ENCODE data around the gene INAFM2.
A peak's percentile ranks its signal among the peaks of the same experiment; 100 is the strongest.

INAFM2 gene

GRCh38 chr15:40364251-40364650 lies 40.8 kb downstream of the INAFM2 start:
- DNase-seq, result no peak

DNA sequence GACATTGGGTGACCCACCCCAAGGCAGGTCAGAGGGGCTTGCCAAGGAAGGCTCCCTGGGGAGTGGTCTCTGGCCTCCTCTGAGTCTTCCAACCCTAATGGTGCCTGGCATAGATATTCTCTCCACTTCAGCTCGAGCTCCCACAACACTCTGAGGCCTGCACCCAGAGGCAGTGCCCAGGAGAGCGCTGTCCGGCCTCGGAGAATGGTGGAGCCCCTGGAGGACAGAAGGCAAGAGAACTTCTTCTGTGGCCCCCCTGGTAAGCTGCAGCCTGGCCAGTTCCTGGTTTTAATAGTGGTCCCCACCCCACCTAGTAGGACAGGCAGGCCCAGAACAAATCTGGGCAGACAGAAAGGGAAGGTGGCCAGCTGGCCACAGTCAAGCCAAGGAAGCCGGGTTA lies 41.5 kb downstream of the INAFM2 start:
- DNase-seq, result no peak

GRCh38 chr15:40365624-40366456 lies 42.3 kb downstream of the INAFM2 start:
- DNase-seq, result no peak

DNA sequence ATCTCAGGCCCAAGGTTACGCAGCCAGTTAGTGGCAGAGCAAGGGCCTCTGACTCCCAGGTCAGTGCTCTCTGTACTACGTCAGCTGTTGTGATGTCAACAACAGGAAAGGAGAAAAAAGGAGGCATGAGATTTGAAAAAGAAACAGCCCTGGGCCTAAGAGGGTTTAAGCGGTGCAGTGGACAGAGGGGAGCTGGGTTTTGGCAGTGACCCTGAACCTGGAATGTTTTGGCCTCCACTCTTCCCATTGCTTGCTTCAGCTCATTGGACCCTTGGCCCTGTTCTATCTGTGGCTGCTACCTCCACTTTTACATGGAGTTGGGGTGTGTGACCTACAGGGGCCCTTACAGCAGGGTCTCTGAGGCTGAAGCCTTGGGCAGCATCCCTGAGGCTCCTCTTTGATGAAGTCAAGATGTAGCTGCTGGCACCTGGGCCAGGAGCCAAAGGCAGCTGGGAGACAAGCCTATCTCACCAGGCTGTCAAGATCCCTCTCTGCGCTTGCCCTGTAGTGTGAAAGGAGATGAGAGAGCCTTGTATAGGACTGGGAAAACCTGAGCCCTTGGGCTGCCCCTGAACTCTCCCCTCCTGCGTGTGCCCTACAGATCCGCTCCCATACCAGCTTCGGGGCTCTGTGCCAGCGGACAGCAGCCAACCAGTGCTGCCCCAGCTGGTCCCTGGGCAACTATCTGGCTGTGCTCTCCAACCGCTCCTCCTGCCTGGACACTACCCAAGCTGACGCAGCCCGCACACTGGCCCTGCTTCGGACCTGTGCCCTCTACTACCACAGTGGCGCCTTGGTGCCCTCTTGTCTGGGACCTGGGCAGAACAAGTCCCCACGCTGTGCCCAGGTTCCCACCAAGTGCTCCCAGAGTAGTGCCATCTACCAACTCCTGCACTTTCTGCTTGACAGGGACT lies 43.2 kb downstream of the INAFM2 start:
- DNase-seq, result no peak

GRCh38 chr15:40367371-40367685 lies 43.8 kb downstream of the INAFM2 start:
- no peak for DNase-seq

DNA sequence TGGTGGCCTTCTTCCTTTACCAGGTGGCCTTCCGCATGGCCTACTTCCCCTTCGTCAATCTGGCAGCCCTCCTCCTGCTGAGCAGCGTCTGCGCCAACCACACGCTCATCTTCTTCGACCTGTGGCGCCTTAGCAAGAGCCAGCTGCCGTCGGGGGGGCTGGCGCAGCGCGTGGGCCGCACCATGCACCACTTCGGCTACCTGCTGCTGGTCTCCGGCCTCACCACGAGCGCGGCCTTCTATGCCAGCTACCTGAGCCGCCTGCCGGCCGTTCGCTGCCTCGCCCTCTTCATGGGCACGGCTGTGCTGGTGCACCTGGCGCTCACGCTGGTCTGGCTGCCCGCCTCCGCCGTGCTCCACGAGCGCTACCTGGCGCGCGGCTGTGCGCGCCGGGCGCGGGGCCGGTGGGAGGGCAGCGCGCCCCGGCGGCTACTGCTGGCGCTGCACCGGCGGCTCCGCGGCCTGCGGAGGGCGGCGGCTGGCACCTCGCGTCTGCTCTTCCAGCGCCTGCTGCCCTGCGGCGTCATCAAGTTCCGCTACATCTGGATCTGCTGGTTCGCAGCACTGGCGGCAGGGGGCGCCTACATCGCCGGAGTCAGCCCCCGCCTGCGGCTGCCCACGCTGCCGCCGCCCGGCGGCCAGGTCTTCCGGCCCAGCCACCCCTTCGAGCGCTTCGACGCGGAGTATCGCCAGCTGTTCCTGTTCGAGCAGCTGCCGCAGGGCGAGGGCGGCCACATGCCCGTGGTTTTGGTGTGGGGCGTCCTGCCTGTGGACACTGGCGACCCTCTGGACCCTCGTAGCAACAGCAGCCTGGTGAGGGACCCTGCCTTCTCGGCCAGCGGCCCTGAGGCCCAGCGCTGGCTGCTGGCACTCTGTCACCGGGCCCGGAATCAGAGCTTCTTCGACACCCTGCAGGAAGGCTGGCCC lies 44.5 kb downstream of the INAFM2 start:
- DNase-seq, result peak; percentile 80

GRCh38 chr15:40368719-40369473 lies 45.4 kb downstream of the INAFM2 start:
- DNase-seq, result no peak

- no peak for DNase-seq
Observed at GRCh38 chr15:40369474-40369869, 46.0 kb downstream of the INAFM2 start.

DNA sequence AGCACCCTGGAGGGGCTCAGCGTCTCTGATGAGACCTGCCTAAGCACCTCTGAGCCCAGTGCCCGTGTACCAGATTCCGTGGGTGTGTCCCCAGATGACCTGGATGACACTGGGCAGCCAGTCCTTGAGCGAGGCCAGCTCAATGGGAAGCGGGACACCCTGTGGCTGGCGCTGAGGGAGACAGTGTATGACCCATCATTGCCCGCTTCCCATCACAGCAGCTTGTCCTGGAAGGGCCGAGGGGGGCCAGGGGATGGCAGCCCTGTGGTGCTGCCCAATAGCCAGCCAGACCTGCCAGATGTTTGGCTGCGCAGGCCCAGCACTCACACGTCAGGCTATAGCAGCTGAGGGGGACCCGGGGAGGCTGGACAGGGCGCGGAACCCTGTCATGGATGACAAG lies 46.5 kb downstream of the INAFM2 start:
- DNase-seq, result no peak

GRCh38 chr15:40372981-40373380 lies 49.5 kb downstream of the INAFM2 start:
- DNase-seq, result no peak
